Measurements from ENCODE around the gene SPSB4.

DNA sequence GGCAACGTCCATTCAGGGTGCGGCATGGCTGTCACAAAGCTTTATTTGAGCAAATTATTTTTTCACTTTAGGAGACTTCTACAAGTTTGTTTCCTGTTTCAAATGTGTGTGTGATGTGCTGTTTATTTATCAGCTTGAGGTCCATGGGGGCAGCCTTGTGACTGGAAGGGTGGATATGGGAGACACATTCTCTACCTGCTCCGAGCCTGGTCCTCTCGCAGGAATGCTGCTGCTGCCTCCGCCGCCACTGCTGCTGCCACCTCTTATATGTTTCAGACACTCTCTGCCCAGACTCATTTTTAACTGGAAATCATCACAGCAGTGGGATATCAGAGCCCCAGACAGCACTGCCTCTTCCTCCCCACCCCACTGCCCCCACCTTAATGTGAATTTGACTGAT is 97.0 kb downstream of the SPSB4 start:
- TF ChIP-seq POLR2AphosphoS5 (IDR thresholded peaks at IDR 0.05; ENCODE audit: low read depth, low read length) (no peak), REST (IDR thresholded peaks at IDR 0.05; ENCODE audit: insufficient read depth in 1 of 2, low read depth in 2 of 2, low read length in 1 of 2) (no peak), TCF7L2 (IDR thresholded peaks at IDR 0.05; ENCODE audit: low read depth, low read length) (no peak)
- TF ChIP-seq, protein P1, sequence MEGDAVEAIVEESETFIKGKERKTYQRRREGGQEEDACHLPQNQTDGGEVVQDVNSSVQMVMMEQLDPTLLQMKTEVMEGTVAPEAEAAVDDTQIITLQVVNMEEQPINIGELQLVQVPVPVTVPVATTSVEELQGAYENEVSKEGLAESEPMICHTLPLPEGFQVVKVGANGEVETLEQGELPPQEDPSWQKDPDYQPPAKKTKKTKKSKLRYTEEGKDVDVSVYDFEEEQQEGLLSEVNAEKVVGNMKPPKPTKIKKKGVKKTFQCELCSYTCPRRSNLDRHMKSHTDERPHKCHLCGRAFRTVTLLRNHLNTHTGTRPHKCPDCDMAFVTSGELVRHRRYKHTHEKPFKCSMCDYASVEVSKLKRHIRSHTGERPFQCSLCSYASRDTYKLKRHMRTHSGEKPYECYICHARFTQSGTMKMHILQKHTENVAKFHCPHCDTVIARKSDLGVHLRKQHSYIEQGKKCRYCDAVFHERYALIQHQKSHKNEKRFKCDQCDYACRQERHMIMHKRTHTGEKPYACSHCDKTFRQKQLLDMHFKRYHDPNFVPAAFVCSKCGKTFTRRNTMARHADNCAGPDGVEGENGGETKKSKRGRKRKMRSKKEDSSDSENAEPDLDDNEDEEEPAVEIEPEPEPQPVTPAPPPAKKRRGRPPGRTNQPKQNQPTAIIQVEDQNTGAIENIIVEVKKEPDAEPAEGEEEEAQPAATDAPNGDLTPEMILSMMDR (IDR thresholded peaks at IDR 0.05): no peak
